ENCODE data around the gene CDH4. TPM values are rescaled to one million over a fixed set of nuclear protein-coding genes. Genes with fewer than 3 reads are reported as not detected.

Gene CDH4
- total RNA-seq, 1 donor from 2014 or later, result 0.06 TPM

- intact Hi-C loops (cut with DNase I), result no loop called here
- DNase-seq, result no peak
- Histone ChIP-seq H3K27ac (no peak overlapping the region), H3K36me3 (no peaks in the 10 kb centered on the region), H3K4me3 (no peak overlapping the region), H3K9me3 (no peaks in the 10 kb centered on the region), H3K27me3 (ENCODE audit: low read depth) (no peaks in the 10 kb centered on the region), H3K4me1 (no peaks in the 10 kb centered on the region)
- TF ChIP-seq, protein P1, sequence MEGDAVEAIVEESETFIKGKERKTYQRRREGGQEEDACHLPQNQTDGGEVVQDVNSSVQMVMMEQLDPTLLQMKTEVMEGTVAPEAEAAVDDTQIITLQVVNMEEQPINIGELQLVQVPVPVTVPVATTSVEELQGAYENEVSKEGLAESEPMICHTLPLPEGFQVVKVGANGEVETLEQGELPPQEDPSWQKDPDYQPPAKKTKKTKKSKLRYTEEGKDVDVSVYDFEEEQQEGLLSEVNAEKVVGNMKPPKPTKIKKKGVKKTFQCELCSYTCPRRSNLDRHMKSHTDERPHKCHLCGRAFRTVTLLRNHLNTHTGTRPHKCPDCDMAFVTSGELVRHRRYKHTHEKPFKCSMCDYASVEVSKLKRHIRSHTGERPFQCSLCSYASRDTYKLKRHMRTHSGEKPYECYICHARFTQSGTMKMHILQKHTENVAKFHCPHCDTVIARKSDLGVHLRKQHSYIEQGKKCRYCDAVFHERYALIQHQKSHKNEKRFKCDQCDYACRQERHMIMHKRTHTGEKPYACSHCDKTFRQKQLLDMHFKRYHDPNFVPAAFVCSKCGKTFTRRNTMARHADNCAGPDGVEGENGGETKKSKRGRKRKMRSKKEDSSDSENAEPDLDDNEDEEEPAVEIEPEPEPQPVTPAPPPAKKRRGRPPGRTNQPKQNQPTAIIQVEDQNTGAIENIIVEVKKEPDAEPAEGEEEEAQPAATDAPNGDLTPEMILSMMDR (IDR thresholded peaks at IDR 0.05), result no peak
- ATAC-seq, result no peak
Measured at GRCh38 chr20:61527626-61528025, 275.6 kb downstream of the CDH4 start.

GRCh38 chr20:61528591-61528990, 276.5 kb downstream of the CDH4 start:
- TF ChIP-seq, protein P1 (IDR thresholded peaks at IDR 0.05), result no peak
- no peaks in the 10 kb centered on the region for H3K27me3 ChIP-seq (ENCODE audit: low read depth)
- DNase-seq (no peak), ATAC-seq (no peak)
- no peaks in the 10 kb centered on the region for H3K4me1 ChIP-seq
- no peak overlapping the region for H3K27ac ChIP-seq
- H3K9me3 ChIP-seq, result no peaks in the 10 kb centered on the region
- H3K36me3 ChIP-seq, result no peaks in the 10 kb centered on the region
- H3K4me3 ChIP-seq, result no peak overlapping the region
- intact Hi-C loops (cut with DNase I), result no loop called here

- no peak overlapping the region for H3K27ac ChIP-seq
- no peaks in the 10 kb centered on the region for H3K4me1 ChIP-seq
- no peaks in the 10 kb centered on the region for H3K27me3 ChIP-seq (ENCODE audit: low read depth)
- no peaks in the 10 kb centered on the region for H3K36me3 ChIP-seq
- DNase-seq (no peak), ATAC-seq (no peak)
- H3K4me3 ChIP-seq, result no peak overlapping the region
- TF ChIP-seq, protein P1 (IDR thresholded peaks at IDR 0.05), result no peak
- intact Hi-C loops (cut with DNase I), result no loop called here
- H3K9me3 ChIP-seq, result no peaks in the 10 kb centered on the region
Measured at GRCh38 chr20:61529354-61529753, 277.3 kb downstream of the CDH4 start.

- Histone ChIP-seq H3K27ac (no peak overlapping the region), H3K36me3 (no peaks in the 10 kb centered on the region), H3K4me1 (no peaks in the 10 kb centered on the region), H3K27me3 (ENCODE audit: low read depth) (no peaks in the 10 kb centered on the region), H3K4me3 (no peak overlapping the region), H3K9me3 (no peaks in the 10 kb centered on the region)
- TF ChIP-seq, protein P1 (IDR thresholded peaks at IDR 0.05), result no peak
- ATAC-seq (no peak), DNase-seq (no peak)
- intact Hi-C loops (cut with DNase I), result no loop called here
Measured at GRCh38 chr20:61531553-61532345, 279.7 kb downstream of the CDH4 start.

GRCh38 chr20:61532736-61533135, 280.7 kb downstream of the CDH4 start:
- no peak for ATAC-seq
- intact Hi-C loops (cut with DNase I), result no loop called here
- TF ChIP-seq, protein P1 (IDR thresholded peaks at IDR 0.05), result no peak
- DNase-seq, result no peak
- Histone ChIP-seq H3K27me3 (ENCODE audit: low read depth) (no peaks in the 10 kb centered on the region), H3K36me3 (no peaks in the 10 kb centered on the region), H3K4me1 (no peaks in the 10 kb centered on the region), H3K4me3 (no peak overlapping the region), H3K27ac (no peak overlapping the region), H3K9me3 (no peaks in the 10 kb centered on the region)
